ENCODE measurements around the gene CNTN4.

DNA sequence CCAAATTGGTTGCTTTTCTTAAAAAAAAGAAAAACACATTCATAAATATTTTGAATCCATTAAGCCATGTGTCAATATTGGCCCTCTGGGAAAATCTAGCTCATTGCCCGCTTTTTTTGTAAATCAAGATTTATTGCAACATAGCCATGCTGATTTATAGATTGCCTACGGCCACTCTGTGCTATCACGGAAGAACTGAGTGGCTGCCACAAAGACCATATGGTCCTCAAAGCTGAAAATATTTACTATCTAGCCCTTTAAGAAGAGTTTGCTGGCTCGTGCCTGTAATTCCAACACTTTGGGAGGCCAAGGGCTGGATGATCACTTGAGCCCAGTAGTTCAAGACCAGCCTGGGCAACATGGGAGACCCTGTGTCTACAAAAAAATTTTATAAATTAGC is 965.6 kb downstream of the CNTN4 start:
- no peak for TF ChIP-seq ZNF274 (IDR thresholded peaks at IDR 0.05; ENCODE audit: low read depth, low read length)
- TF ChIP-seq YY1 (IDR thresholded peaks at IDR 0.05; ENCODE audit: insufficient read depth, insufficient read length), result no peak
